LNCAP (cell line): Measurements from ENCODE around the gene UNC13A.

Experiments used
- CTCF ChIP-seq: fragments of 450-650 bp; IDR thresholded peaks from 2 replicates; pipeline ENCODE4 v1.5.1; 2017; ENCODE audit warnings: mild to moderate bottlenecking

The UNC13A gene

DNA sequence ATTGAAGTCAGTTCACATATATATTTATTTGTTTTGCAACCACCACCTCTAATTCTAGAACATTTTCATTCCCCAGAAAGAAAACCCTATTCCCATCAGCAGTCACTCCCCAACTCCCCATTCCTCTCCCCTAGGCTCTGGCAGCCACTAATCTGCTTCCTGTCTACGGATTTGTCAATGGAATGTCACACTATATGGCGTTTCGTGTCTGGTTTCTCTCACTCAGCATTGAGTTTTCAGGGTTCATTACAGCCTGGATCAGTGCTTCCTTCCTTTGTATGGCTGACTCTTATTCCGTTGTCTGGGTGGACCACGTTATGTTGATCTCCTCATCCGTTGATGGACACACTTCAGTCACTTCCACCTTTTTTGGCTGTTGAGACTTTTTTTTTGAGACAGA is 123.4 kb downstream of the UNC13A start:
- TF ChIP-seq CTCF: no peak

DNA sequence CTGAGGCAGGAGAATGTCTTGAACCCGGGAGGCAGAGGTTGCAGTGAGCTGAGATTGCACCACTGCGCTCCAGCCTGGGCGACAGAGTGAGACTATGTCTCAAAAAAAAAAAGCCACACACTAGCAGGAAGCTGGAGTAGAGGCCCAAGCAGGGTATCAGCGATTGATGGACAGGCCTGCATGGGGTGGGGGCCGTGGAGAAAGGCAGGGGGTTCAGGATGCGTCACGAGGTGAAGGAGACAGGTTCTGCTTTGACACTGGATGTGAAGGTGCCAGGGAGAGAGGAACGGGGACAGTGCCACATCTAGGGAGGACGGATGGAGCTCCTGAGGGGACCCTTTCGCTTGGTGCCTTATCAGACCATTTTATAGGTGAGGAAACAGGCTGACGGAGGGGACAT is 125.6 kb downstream of the UNC13A start:
- TF ChIP-seq CTCF: no peak

DNA sequence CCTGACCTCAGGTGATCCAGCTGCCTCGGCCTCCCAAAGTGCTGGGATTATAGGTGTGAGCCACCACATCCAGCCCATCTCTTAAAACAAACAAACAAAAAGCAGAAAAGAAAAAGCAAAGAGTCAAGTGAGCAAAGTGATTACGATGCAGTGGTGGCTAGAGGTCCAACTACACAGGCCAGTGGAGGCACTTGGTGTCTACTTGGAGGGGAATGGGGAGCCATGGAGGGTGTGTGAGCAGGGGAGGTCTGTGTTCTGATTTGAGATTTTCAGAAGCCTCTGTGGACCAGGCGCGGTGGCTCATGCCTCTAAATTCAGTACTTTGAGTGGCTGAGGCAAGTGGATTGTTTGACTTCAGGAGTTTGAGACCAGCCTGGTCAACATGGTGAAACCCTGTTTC is 126.1 kb downstream of the UNC13A start:
- no peak for TF ChIP-seq CTCF

- TF ChIP-seq CTCF: no peak
Measured at GRCh38 chr19:17560205-17560595, 128.0 kb downstream of the UNC13A start.

- no peak for TF ChIP-seq CTCF
Measured at GRCh38 chr19:17557466-17557865, 130.7 kb downstream of the UNC13A start.

GRCh38 chr19:17556995-17557394 is 131.2 kb downstream of the UNC13A start:
- no peak for TF ChIP-seq CTCF

DNA sequence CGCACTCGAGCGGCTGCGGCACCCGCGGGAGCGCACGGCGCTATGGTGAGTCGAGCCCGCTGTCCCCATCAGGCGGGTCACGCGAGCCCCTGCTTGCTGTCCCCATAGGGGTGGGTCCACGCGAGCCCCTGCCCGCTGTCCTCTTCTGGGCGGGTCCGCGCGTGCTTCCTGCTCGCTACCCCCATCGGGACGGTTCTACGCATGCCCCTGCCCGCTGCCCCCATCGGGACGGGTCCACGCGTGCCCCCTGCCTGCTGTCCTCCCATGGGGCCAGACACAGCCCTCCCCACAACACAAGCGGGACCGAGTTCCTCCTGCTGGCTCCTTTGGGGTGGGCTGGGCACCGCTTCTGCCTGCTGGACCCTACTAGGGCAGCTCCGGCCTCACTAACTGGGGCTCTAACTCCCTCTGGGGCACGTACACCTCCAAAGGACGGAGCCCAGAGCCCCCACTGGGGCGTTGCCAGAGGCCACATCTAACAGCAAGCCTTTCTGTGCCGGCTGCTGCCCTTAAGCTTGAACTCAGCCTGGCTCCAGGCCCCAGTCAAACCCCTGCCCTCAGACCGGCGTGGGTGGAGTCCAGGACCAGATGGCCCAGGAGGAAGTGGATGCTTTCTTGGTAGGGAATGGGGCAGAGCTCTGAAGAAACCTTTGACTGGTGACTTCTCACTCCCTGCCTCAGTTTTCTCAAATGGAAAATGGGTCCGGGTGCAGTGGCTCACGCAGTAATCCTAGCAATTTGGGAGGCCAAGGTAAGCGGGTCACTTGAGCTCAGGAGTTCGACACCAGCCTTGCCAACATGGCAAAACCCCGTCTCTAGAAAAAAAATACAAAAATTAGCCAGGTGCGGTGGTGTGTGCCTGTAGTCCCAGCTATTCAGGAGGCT is 132.0 kb downstream of the UNC13A start:
- TF ChIP-seq CTCF: no peak

- TF ChIP-seq CTCF: no peak
Measured at GRCh38 chr19:17555480-17555928, 132.7 kb downstream of the UNC13A start, which contains the start of gene COLGALT1. COLGALT1 (plus strand) TSS chr19:17555649; CDS start chr19:17555714, 65 bp downstream.
